Right atrium auricular region (tissue), 2 donors: ENCODE measurements around the gene ALKBH1. TPM values are rescaled to one million over a fixed set of nuclear protein-coding genes. Genes with fewer than 3 reads are reported as not detected.
"Not testable (repeated sequence)": the region's sequence is repeated elsewhere in the genome, so short reads cannot be mapped to it uniquely, and the experiment has no call there.

Experiments
- DNase-seq: peaks from one replicate; pipeline ENCODE4 v3.0.0-alpha.2; 2019; ENCODE audit warnings: low spot score
- H3K27ac ChIP-seq, 2 donors: fragments of 200-600 bp; sonication (generic); 1 replicate in 1 of 2; 2 replicates in 1 of 2; pipeline ENCODE4 v1.5.1; 2016 to 2019
- H3K27me3 ChIP-seq, 2 donors: fragments of 200-600 bp; sonication (generic); one replicate each; pipeline versions ENCODE4 v1.5.1 to v1.6.0; 2017 to 2019
- H3K36me3 ChIP-seq: fragments of 200-600 bp; sonication (generic); one replicate; pipeline ENCODE4 v1.5.1; 2016
- H3K4me1 ChIP-seq, 2 donors: fragments of 200-600 bp; sonication (generic); one replicate each; pipeline versions ENCODE4 v1.5.1 to v1.6.0; 2017 to 2019
- H3K4me3 ChIP-seq, 2 donors: fragments of 200-600 bp; sonication (generic); 1 replicate in 1 of 2; 2 replicates in 1 of 2; pipeline ENCODE4 v1.5.1; 2017 to 2019; ENCODE audit warnings: mild to moderate bottlenecking in 1 of 2, moderate library complexity in 1 of 2
- H3K9me3 ChIP-seq, 2 donors: fragments of 200-600 bp; sonication (generic); one replicate each; pipeline ENCODE4 v1.5.1; 2019
- total RNA-seq, 2 donors: library from RNA; depleted of rRNA; stranded (reverse); fragments of >200 nt; gene quantifications; one replicate each; pipeline ENCODE4 v1.1.0, GENCODE V29; 2016
- TF ChIP-seq, protein P1 (sequence below), 2 donors: fragments of 200-600 bp; sonication (generic); IDR thresholded peaks; one replicate each; pipeline ENCODE4 v1.5.1; 2019; ENCODE audit warnings: antibody characterized with exemption in 2 of 2

Gene ALKBH1
- total RNA-seq, 2 donors from 2014 or later, result 7.8 to 11.1 TPM

DNA sequence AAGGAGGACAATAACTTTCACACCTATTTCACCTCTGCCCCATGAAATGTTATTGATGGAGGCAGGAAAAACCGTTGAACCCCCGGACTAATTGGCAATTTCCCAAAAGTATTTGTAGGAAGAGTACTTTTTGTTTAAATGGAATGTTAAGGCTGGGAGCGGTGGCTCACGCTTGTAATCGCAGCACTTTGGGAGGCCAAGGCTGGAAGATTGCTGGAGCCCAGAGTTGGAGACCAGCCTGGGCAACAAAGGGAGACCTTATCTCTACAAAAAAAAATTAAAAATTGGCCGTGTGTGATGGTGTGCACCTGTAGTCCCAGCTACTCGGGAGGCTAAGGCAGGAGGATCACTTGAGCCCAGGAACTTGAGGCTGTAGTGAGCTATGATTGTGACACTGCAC is 65.4 kb downstream of the ALKBH1 start:
- H3K27ac ChIP-seq, result peak overlapping the region; percentile 76 to 84
- DNase-seq, result no peak
- peaks cover 0 to 15% of the 10 kb centered on the region in 2 donors for H3K4me1 ChIP-seq
- H3K9me3 ChIP-seq, result no peaks in the 10 kb centered on the region
- no peaks in the 10 kb centered on the region for H3K27me3 ChIP-seq
- no peaks in the 10 kb centered on the region for H3K36me3 ChIP-seq
- TF ChIP-seq, protein P1, sequence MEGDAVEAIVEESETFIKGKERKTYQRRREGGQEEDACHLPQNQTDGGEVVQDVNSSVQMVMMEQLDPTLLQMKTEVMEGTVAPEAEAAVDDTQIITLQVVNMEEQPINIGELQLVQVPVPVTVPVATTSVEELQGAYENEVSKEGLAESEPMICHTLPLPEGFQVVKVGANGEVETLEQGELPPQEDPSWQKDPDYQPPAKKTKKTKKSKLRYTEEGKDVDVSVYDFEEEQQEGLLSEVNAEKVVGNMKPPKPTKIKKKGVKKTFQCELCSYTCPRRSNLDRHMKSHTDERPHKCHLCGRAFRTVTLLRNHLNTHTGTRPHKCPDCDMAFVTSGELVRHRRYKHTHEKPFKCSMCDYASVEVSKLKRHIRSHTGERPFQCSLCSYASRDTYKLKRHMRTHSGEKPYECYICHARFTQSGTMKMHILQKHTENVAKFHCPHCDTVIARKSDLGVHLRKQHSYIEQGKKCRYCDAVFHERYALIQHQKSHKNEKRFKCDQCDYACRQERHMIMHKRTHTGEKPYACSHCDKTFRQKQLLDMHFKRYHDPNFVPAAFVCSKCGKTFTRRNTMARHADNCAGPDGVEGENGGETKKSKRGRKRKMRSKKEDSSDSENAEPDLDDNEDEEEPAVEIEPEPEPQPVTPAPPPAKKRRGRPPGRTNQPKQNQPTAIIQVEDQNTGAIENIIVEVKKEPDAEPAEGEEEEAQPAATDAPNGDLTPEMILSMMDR (IDR thresholded peaks at IDR 0.05), result no peak
- H3K4me3 ChIP-seq, result peak overlapping the region; percentile 30 to 55

DNA sequence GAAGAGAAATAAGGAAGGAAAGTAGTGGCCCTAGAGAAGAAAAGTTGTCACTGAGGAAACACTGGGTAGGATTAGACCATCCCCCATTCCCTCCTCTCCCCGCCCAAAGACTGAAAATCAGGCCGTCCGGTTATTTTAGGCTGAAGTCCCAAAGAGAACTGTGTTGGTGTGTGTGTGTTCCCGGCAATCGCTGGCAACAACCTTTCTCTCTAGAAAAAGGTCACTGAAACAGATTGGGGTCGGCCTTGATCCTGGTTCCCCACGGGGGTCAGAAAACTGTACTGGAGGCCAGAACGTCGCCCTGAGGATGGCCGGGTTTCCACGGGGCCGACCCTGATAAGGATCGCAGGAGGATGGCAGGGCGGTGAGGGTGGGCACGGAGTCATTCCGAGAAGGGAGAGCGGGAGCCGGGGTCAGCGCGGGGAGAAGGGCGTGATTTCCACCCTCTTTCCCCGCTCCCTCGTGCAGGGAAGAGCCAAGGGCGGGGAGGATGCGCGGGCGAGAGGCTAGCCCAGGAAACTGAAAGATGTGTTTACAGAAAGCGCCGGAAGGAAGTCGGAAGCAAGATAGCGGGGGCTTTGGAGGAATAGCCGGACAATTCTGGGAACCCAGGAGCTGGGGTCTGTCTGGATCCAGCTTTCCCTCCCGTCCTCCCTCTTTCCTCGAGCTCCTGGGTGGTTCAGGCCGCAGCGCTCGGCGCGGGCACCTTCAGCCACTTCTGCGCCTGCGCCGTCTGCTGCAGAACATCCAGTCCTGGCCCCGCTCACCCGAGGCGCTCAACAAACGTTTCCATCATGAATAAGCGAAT is 66.1 kb downstream of the ALKBH1 start:
- Histone ChIP-seq H3K4me3 (peak overlapping the region; percentile 30 to 55), H3K9me3 (no peaks in the 10 kb centered on the region), H3K27ac (peak overlapping the region; percentile 76 to 84), H3K36me3 (no peaks in the 10 kb centered on the region), H3K27me3 (no peaks in the 10 kb centered on the region), H3K4me1 (peaks cover 0 to 15% of the 10 kb centered on the region in 2 donors)
- DNase-seq, result peak; percentile 82
- TF ChIP-seq, protein P1 (IDR thresholded peaks at IDR 0.05), result no peak

DNA sequence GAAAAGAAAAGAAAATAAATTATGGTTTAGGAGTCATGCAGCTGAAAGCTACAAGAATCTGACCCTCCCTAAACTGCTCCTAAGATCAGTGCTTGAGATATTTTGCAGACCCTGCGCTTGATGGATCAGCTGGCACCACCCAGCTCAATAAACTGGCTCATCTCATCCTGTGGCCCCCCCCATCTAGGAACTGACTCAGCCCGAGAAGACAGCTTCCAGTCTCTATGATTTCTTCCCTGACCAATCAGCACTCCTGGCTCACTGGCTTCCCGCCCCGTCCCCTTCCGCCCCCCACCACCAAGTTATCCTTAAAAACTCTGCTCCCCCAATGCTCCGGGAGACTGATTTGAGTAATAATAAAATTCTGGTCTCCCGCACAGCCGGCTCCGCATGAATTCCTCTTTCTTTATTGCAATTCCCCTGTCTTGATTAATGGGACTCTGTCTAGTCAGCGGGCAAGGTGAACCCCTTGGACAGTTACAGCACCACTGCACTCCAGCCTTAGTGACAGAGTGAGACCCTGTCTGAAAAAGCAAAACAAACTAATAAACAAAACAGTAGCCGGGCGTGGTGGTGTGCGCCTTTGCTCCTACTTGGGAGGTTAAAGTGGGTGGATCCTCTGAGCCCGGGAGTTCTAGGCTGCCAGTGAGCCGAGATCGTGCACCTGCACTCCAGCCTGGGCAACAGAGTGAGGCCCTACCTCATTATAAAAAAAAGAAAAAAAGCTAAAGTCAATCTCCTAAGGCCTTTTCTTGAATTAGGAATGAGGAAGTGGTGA is 66.9 kb downstream of the ALKBH1 start:
- TF ChIP-seq, protein P1 (IDR thresholded peaks at IDR 0.05), result no peak
- no peaks in the 10 kb centered on the region for H3K36me3 ChIP-seq
- peak overlapping the region; percentile 76 to 84 for H3K27ac ChIP-seq
- peaks cover 0 to 15% of the 10 kb centered on the region in 2 donors for H3K4me1 ChIP-seq
- H3K4me3 ChIP-seq, result peak overlapping the region in 1 of 2 donors; percentile 55
- no peak for DNase-seq
- no peaks in the 10 kb centered on the region for H3K9me3 ChIP-seq
- H3K27me3 ChIP-seq, result no peaks in the 10 kb centered on the region

DNA sequence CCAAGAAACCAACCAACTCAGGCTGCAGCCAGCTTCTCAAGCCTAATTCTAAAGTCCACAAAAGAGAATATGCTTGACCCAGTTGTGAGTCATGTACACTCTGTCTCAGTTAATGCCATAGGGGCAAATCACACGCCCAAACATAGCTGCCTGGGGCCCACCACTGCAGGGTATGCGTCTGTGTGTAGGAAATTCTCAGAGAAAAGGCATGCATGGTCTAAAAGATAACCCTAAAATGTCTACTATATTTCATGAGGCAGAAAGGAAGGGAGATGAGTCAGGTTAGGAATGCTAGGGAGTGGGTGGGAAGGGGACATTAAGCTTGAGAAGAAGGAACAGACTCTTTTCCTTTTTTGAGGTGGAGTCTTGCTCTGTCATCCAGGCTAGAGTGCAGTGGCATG is 69.1 kb downstream of the ALKBH1 start:
- DNase-seq, result no peak
- Histone ChIP-seq H3K27ac (no peak overlapping the region), H3K9me3 (no peaks in the 10 kb centered on the region), H3K4me3 (no peak overlapping the region), H3K36me3 (no peaks in the 10 kb centered on the region), H3K4me1 (peaks cover 0 to 15% of the 10 kb centered on the region in 2 donors), H3K27me3 (no peaks in the 10 kb centered on the region)
- TF ChIP-seq, protein P1 (IDR thresholded peaks at IDR 0.05), result no peak

DNA sequence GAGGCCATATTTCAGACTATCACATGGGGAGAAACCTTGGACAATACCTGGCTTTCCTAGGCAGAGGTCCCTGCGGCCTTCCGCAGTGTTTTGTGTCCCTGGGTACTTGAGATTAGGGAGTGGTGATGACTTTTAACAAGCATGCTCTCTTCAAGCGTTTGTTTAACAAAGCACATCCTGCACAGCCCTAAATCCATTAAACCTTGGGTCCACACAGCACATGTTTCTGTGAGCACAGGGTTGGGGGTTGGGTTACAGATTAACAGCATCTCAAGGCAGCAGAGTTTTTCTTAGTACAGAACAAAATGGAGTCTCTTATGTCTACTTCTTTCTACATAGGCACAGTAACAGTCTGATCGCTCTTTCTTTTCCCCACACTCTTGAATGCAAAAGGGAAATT is 72.0 kb downstream of the ALKBH1 start:
- not testable (repeated sequence) for H3K9me3 ChIP-seq, H3K4me1 ChIP-seq, H3K27me3 ChIP-seq, H3K27ac ChIP-seq, H3K36me3 ChIP-seq, H3K4me3 ChIP-seq, DNase-seq

DNA sequence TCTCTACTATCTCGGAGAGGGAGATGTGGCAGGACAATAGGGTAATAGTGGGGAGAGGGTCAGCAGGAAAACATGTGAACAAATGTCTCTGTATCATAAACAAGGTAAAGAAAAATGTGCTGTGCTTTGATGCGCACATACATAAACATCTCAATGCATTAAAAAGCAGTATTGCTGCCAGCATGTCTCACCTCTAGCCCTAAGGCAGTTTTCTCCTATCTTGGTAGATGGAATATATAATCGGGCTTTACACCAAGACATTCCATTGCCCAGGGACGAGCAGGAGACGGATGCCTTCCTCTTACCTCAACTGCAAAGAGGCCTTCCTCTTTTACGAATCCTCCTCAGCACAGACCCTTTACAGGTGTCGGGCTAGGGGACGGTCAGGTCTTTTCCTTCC is 72.4 kb downstream of the ALKBH1 start:
- H3K27ac ChIP-seq, H3K4me1 ChIP-seq, H3K36me3 ChIP-seq, H3K4me3 ChIP-seq, DNase-seq, H3K27me3 ChIP-seq, H3K9me3 ChIP-seq: not testable (repeated sequence)
